Measurements from ENCODE around the gene TSEN34. TPM values are rescaled to one million over a fixed set of nuclear protein-coding genes. Genes with fewer than 3 reads are reported as not detected.

The TSEN34 gene
- total RNA-seq, 1 donor from 2014 or later = 29.7 TPM

DNA sequence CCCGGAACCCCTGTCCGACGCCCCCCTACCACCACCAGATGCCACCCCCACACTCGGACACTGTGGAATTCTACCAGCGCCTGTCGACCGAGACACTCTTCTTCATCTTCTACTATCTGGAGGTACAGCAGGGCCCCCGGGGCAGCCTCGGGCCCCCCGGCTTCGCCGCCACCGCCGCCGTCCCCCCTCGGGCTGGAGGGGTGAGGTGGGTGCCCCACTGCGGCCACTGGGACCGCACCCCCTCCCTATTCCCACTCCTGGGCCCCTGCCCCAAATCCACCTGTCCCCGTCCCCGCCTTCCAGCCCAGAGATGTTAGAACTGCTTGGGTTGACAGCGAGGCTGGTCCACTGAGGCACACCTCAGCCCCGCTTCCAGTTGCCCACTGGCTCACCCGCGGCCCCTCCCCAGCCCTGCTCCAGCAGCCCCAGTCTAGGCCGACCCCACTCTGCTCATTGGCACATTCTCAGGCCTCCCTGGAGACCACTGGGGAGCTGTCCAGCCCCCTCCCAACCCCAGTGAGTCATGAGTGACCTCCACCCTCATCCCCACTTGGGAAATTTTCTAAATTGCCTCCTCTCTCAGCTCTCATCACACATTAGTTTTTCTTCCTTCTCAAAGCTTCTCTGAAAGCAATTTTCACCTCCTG lies 38.1 kb upstream of the TSEN34 start:
- no peaks in the 10 kb centered on the region for H3K27me3 ChIP-seq (ENCODE audit: control insufficient read depth in 3 of 3, insufficient read depth in 3 of 3, low read length in 3 of 3)
- no peak overlapping the region for H3K27ac ChIP-seq (ENCODE audit: low read depth, low read length)
- H3K36me3 ChIP-seq (ENCODE audit: control insufficient read depth in 3 of 3, insufficient read depth in 3 of 3, low read length in 3 of 3) = peaks cover 77 to 83% (median 79%) of the 10 kb centered on the region in 3 donors
- H3K9me3 ChIP-seq (ENCODE audit: control insufficient read depth in 3 of 3, low read length in 3 of 3) = no peaks in the 10 kb centered on the region
- H3K4me1 ChIP-seq (ENCODE audit: control insufficient read depth in 3 of 3, insufficient read depth in 3 of 3, low read length in 3 of 3) = peaks cover 0 to 4% (median 0%) of the 10 kb centered on the region in 3 donors
- H3K9ac ChIP-seq (ENCODE audit: low read depth in 1 of 3, low read length in 3 of 3) = no peak overlapping the region
- H3K4me3 ChIP-seq (ENCODE audit: low read length in 3 of 3) = no peak overlapping the region

DNA sequence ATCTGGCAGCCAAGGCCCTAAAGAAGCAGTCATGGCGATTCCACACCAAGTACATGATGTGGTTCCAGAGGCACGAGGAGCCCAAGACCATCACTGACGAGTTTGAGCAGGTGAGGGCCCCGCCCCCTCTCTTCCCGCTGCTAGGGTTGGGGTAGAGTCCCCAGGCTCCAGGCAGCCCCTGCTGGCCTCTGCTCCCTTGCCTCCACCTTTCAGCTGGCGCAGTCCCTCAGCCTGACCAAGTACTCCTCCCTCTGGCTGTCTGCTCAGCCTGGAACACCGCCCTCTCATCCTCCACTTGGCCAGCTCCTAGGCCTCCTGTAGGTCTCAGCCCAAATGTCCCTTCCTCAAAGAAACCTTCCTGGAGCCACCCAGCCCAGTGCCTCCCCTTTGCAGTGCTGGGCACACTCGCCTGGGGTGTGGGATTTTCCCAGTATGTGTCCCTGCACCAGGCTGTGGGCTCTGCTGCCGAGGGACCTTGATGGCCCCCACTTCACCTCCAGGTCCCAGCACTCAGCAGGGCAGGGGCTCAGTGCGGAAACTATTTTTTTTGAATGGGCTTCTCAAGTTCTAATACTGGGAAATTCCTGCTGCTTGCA lies 37.3 kb upstream of the TSEN34 start:
- H3K36me3 ChIP-seq (ENCODE audit: control insufficient read depth in 3 of 3, insufficient read depth in 3 of 3, low read length in 3 of 3) = peaks cover 74 to 82% (median 75%) of the 10 kb centered on the region in 3 donors
- no peak overlapping the region for H3K4me3 ChIP-seq (ENCODE audit: low read length in 3 of 3)
- no peak overlapping the region for H3K27ac ChIP-seq (ENCODE audit: low read depth, low read length)
- no peak overlapping the region for H3K9ac ChIP-seq (ENCODE audit: low read depth in 1 of 3, low read length in 3 of 3)
- H3K9me3 ChIP-seq (ENCODE audit: control insufficient read depth in 3 of 3, low read length in 3 of 3) = no peaks in the 10 kb centered on the region
- peaks cover 8 to 12% (median 8%) of the 10 kb centered on the region in 3 donors for H3K4me1 ChIP-seq (ENCODE audit: control insufficient read depth in 3 of 3, insufficient read depth in 3 of 3, low read length in 3 of 3)
- no peaks in the 10 kb centered on the region for H3K27me3 ChIP-seq (ENCODE audit: control insufficient read depth in 3 of 3, insufficient read depth in 3 of 3, low read length in 3 of 3)

DNA sequence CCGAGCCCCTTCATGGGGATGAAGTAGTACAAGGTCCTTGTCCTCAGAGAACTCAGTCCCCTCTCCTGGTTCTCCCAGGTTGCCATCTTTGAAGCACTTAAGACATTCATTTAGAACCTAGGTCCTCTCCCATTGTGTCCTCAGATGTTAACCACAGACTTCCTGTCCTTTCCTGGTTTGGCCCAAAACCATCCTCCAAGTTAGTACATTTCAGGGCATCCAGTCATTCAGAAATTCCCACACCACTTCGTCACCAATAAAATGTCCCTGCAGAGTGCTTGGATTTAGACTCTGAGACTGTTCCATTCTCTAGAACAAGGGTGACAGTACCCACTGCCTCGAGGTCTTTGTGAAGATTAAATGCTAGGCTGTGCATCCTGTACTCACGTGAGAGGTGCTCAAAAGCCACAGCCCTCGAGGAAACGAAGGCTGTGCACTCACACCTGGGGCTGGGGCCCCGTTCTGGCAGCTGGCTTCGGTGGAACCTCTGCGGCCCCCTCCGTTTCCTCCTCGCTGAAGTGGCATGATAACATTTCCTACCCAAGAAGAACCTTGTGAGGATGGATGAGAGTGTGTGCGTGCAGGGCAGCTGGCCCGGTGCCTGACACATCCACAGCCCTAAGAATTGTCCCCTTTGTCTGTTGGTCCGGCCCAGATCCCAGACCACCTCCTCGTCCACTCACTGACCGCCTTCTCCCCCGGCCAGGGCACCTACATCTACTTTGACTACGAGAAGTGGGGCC lies 36.3 kb upstream of the TSEN34 start:
- H3K27me3 ChIP-seq (ENCODE audit: control insufficient read depth in 3 of 3, insufficient read depth in 3 of 3, low read length in 3 of 3) = no peaks in the 10 kb centered on the region
- no peak overlapping the region for H3K4me3 ChIP-seq (ENCODE audit: low read length in 3 of 3)
- no peak overlapping the region for H3K9ac ChIP-seq (ENCODE audit: low read depth in 1 of 3, low read length in 3 of 3)
- peaks cover 11 to 15% (median 15%) of the 10 kb centered on the region in 3 donors for H3K4me1 ChIP-seq (ENCODE audit: control insufficient read depth in 3 of 3, insufficient read depth in 3 of 3, low read length in 3 of 3)
- H3K9me3 ChIP-seq (ENCODE audit: control insufficient read depth in 3 of 3, low read length in 3 of 3) = no peaks in the 10 kb centered on the region
- H3K27ac ChIP-seq (ENCODE audit: low read depth, low read length) = no peak overlapping the region
- H3K36me3 ChIP-seq (ENCODE audit: control insufficient read depth in 3 of 3, insufficient read depth in 3 of 3, low read length in 3 of 3) = peaks cover 65 to 73% (median 66%) of the 10 kb centered on the region in 3 donors

DNA sequence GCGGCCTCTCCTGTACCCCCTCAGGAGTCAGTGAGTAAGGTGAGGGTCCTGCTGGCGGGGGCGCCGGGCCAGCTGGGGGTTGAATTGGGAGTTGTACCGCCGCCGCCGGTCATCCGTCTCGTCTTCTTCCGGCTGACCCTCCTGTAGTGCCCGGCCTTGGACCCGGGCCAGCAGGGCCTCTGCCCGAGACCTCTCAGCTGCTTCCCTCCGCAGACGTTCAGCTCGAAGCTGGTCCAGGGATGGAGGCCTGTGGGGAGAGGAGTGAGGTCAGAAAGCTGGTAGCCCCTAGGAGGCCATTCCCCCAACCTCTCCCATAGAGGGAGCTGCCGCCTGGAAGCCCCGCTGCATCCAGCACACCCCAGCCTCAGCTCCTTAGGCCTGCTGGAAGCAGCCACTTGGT lies 35.4 kb upstream of the TSEN34 start:
- no peaks in the 10 kb centered on the region for H3K27me3 ChIP-seq (ENCODE audit: control insufficient read depth in 3 of 3, insufficient read depth in 3 of 3, low read length in 3 of 3)
- no peak overlapping the region for H3K4me3 ChIP-seq (ENCODE audit: low read length in 3 of 3)
- H3K9me3 ChIP-seq (ENCODE audit: control insufficient read depth in 3 of 3, low read length in 3 of 3) = no peaks in the 10 kb centered on the region

DNA sequence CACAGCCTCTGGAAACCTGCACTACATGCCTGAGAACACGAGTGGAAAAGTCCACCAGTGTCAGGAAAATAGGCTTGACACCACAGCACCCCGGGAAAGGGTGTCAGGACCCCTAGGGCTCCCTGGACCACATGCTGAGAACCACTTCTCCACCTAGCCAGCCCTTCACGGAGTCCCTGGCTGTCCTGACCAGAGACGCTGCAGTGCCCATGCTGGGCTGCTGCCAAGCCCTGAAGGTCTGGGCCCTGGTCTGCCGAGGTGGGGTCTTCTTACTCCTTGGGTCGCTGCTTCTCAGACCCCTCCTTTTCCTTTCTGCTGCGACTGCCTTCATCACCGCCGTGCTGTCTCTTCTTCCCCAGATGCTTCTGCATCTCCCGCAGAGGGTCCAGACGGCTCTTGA lies 34.6 kb upstream of the TSEN34 start:
- H3K36me3 ChIP-seq (ENCODE audit: control insufficient read depth in 3 of 3, insufficient read depth in 3 of 3, low read length in 3 of 3) = peaks cover 52 to 59% (median 53%) of the 10 kb centered on the region in 3 donors

More for the DNA sequence above, 35.4 kb upstream of the TSEN34 start:
- no peak overlapping the region for H3K27ac ChIP-seq (ENCODE audit: low read depth, low read length)
- H3K36me3 ChIP-seq (ENCODE audit: control insufficient read depth in 3 of 3, insufficient read depth in 3 of 3, low read length in 3 of 3) = peaks cover 57 to 64% (median 58%) of the 10 kb centered on the region in 3 donors
- peaks cover 19 to 23% (median 22%) of the 10 kb centered on the region in 3 donors for H3K4me1 ChIP-seq (ENCODE audit: control insufficient read depth in 3 of 3, insufficient read depth in 3 of 3, low read length in 3 of 3)
- no peak overlapping the region for H3K9ac ChIP-seq (ENCODE audit: low read depth in 1 of 3, low read length in 3 of 3)

DNA sequence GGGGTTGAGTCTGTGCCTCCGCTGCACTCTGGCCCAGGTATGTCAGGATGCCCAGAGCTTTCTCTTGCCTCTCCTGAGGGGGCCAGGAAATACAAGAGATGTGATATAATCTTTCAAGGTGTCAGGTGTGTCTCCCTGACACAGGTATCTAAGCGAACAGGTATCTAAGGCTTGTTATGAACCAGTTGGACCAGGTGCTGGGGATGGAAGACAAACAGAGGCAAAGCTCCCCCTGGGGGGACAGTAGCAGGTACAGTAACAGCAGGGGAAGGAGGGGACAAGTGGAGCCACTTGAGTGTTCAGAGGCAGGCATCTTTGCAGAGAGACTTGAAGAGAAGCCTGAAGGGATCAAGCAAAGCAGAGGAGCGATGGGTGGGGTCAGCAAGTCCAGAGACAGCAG lies 34.2 kb upstream of the TSEN34 start:
- Histone ChIP-seq H3K27ac (ENCODE audit: low read depth, low read length) (no peak overlapping the region), H3K9ac (ENCODE audit: low read depth in 1 of 3, low read length in 3 of 3) (no peak overlapping the region), H3K36me3 (ENCODE audit: control insufficient read depth in 3 of 3, insufficient read depth in 3 of 3, low read length in 3 of 3) (peaks cover 48 to 54% (median 48%) of the 10 kb centered on the region in 3 donors), H3K4me3 (ENCODE audit: low read length in 3 of 3) (no peak overlapping the region), H3K4me1 (ENCODE audit: control insufficient read depth in 3 of 3, insufficient read depth in 3 of 3, low read length in 3 of 3) (peaks cover 25 to 29% (median 26%) of the 10 kb centered on the region in 3 donors), H3K9me3 (ENCODE audit: control insufficient read depth in 3 of 3, low read length in 3 of 3) (no peaks in the 10 kb centered on the region), H3K27me3 (ENCODE audit: control insufficient read depth in 3 of 3, insufficient read depth in 3 of 3, low read length in 3 of 3) (no peaks in the 10 kb centered on the region)

More for the DNA sequence above, 34.6 kb upstream of the TSEN34 start:
- H3K4me1 ChIP-seq (ENCODE audit: control insufficient read depth in 3 of 3, insufficient read depth in 3 of 3, low read length in 3 of 3) = peaks cover 23 to 27% (median 26%) of the 10 kb centered on the region in 3 donors
- no peak overlapping the region for H3K4me3 ChIP-seq (ENCODE audit: low read length in 3 of 3)
- no peaks in the 10 kb centered on the region for H3K9me3 ChIP-seq (ENCODE audit: control insufficient read depth in 3 of 3, low read length in 3 of 3)
- H3K27ac ChIP-seq (ENCODE audit: low read depth, low read length) = no peak overlapping the region
- H3K9ac ChIP-seq (ENCODE audit: low read depth in 1 of 3, low read length in 3 of 3) = no peak overlapping the region
- H3K27me3 ChIP-seq (ENCODE audit: control insufficient read depth in 3 of 3, insufficient read depth in 3 of 3, low read length in 3 of 3) = no peaks in the 10 kb centered on the region

DNA sequence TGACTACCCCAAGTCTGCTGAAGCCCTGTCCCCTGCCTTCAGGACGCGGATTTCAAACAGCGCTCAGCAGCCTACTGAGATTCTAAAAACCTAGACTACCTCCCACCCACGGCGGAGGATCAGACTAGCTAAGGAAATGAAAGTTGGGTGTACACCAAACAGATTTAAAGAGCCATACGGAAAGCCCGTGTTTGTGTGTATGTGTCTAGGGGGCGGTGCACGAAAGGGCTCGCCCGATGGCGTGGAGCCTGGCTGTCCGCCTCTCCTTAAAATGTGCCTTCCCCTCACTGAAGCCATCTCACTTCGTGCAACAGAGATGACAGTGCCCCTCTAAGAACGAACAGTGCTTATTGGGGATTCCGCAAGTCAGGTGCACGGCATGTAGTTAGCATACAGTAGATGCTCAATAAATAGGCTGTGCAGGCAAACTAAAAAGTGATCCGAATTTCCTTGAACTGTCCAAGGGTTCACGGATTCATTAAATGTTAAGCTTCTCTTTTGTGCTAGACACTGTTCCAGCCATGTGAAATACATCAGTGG lies 32.2 kb upstream of the TSEN34 start:
- H3K4me1 ChIP-seq (ENCODE audit: control insufficient read depth in 3 of 3, insufficient read depth in 3 of 3, low read length in 3 of 3) = peaks cover 29 to 36% (median 31%) of the 10 kb centered on the region in 3 donors
- no peaks in the 10 kb centered on the region for H3K9me3 ChIP-seq (ENCODE audit: control insufficient read depth in 3 of 3, low read length in 3 of 3)

DNA sequence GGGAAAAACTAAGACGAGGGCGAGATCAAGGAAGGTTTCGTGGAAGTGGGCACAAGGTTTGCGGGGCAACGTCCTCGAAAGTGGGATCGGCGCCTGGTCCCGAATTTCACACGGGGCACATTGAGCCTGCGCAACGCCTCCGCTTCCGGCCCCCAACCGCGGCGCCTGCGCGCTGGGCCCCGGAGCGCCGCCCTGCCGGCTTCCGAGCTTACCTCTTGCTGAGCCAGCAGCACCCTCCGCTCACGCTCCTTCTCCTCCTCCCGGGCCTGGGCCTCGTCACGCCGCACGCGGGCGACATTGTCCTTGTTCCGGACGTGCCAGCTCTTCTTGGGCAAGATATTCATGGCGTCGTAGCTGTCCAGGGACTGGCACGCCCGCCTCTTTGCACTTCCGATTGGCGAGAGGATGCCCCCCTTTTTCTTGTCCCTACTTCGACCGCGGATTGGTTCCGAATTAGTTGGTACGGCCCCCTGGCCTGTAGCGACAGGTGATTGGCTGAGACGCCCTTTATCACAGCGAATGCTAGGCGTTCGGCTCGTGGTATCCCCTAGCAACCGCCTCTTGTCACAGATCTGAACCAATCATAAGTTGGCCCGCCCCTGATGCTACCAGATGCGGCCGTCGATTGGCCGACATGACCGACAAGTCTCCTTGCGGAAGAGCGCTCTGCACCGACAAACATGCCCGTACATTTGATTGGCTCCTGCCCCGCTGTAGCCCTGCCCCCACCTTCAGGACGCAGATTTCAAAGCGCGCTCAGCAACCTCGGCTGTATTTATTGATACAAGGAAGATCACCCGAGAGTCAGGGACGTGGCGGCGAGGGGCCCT lies 31.5 kb upstream of the TSEN34 start, which contains the start of gene LENG1:
Gene LENG1, minus strand, starts transcription at position 370 of the 830 bp plus-strand sequence. Its CDS starts 26 bp downstream, at position 344.
- peak within 1 kb of the TSS; percentile 84 to 95 (median 92) for H3K9ac ChIP-seq (ENCODE audit: low read depth in 1 of 3, low read length in 3 of 3)
- H3K4me1 ChIP-seq (ENCODE audit: control insufficient read depth in 3 of 3, insufficient read depth in 3 of 3, low read length in 3 of 3) = peaks cover 27 to 36% (median 36%) of the 10 kb centered on the region in 3 donors

More for the DNA sequence above, 32.2 kb upstream of the TSEN34 start:
- H3K27ac ChIP-seq (ENCODE audit: low read depth, low read length) = peak overlapping the region; percentile 93
- H3K27me3 ChIP-seq (ENCODE audit: control insufficient read depth in 3 of 3, insufficient read depth in 3 of 3, low read length in 3 of 3) = peaks cover 0 to 12% (median 0%) of the 10 kb centered on the region in 3 donors
- peaks cover 31 to 37% (median 33%) of the 10 kb centered on the region in 3 donors for H3K36me3 ChIP-seq (ENCODE audit: control insufficient read depth in 3 of 3, insufficient read depth in 3 of 3, low read length in 3 of 3)
- peak overlapping the region; percentile 81 to 95 (median 92) for H3K9ac ChIP-seq (ENCODE audit: low read depth in 1 of 3, low read length in 3 of 3)
- H3K4me3 ChIP-seq (ENCODE audit: low read length in 3 of 3) = peak overlapping the region; percentile 94 to 97 (median 95)

More for the DNA sequence above, 31.5 kb upstream of the TSEN34 start, which contains the start of gene LENG1:
- H3K36me3 ChIP-seq (ENCODE audit: control insufficient read depth in 3 of 3, insufficient read depth in 3 of 3, low read length in 3 of 3) = peaks cover 25 to 30% (median 26%) of the 10 kb centered on the region in 3 donors
- peak within 1 kb of the TSS; percentile 94 to 97 (median 95) for H3K4me3 ChIP-seq (ENCODE audit: low read length in 3 of 3)
- H3K27ac ChIP-seq (ENCODE audit: low read depth, low read length) = peak within 1 kb of the TSS; percentile 93
- peaks cover 0 to 18% (median 5%) of the 10 kb centered on the region in 3 donors for H3K27me3 ChIP-seq (ENCODE audit: control insufficient read depth in 3 of 3, insufficient read depth in 3 of 3, low read length in 3 of 3)
- H3K9me3 ChIP-seq (ENCODE audit: control insufficient read depth in 3 of 3, low read length in 3 of 3) = no peaks in the 10 kb centered on the region
